Retina (tissue), 1 donor: Measurements from ENCODE around the gene CAPN15.
A peak's percentile ranks its signal among the peaks of the same experiment; 100 is the strongest.

ENCODE experiments used
- DNase-seq: peaks from one replicate; pipeline ENCODE4 v3.0.0-alpha.2; 2016

Gene CAPN15

DNA sequence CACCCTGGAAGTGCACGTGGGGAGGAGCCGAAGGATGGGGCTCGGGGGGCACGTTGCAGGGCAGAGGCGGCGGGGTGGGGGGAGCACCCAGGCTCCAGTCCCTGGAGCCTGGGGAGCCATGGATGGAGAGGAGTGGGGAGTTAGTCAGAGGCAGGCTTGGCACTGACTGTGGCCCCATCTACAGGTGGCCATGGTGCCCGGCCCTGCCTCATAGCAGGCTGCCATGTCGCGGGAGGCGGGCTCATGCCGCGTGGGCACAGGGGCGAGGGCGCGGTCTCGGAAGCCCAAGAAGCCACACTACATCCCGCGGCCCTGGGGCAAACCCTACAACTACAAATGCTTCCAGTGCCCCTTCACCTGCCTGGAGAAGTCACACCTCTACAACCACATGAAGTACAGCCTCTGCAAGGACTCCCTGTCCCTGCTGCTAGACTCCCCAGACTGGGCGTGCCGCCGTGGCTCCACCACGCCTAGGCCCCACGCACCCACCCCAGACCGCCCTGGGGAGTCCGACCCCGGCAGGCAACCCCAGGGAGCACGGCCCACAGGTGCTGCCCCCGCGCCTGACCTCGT is 35.6 kb downstream of the CAPN15 start:
- no peak for DNase-seq

DNA sequence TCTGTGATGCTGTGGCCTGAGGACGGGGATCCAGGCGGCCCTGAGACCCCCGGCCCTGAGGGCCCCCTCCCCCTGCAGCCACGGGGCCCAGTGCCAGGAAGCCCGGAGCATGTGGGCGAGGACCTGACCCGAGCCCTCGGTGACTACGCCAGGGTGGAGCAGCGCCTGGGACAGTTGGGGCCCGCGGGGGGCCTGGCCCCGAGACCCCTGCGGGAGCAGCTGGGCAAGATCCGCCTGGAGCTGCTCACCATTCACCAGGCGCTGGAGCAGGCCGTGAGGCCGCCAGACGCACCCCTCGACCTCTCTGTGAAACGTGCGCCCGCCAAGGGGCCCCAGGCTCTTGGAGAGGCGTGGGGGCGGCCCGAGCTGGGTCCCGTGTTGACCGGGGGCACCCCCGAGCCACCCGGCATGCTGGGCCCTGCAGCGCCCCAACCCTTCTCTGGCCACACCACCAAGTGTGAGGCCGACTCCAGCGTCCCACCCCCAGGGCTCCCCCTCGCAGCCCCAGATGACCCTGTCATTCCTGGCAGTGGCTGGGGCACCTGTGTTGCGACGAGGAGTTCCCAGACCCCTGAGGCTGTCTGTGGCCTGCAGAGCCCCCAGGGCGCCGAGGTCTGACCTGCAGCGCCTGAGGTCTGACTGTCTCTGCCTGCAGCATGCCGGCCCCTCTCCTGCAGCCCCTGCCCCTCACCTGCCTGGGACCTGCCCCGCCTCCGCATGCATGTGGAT is 37.3 kb downstream of the CAPN15 start:
- DNase-seq = no peak

DNA sequence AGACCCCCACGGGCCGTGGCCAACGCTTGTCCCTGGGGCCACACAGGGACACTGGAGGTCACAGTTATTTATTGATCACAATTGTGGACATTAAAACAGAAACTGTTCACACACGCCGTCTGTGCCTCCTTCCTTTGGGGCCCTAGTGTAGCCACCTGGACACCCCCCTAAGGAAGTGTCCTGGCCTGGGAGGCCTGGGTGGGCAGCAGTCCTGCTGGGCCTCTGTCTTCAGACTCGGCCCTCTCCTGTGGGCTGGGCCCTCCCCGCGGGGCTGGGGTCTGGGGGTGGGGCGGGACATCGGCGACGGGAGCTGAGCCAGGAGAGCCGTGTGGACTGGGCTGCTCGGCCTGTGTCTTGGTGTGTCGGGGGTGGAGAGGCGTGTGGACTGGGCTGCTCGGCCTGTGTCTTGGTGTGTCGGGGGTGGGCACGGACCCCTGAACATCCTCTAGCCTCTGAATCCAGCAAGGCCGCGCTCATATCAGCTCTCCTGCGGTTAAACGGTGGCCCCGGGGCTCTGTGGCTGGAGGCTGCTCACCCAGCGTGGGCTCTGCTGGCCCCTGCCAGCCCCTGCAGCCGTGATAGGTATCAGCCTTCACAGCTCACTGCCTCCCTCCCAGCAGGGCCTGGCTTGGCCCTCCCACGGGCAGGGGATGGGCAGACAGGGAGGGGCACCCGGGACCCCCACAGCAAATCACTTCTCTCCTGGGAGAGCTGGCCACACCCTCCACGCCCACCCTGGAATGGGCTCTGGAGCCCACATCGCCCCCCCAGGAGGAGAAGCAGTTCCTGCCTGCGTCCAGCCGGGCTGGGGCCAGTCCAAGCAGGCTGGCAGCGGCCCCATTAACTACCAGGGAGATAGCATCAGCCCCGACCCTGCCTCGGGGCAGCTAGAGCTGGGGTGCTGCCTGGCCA is 38.2 kb downstream of the CAPN15 start:
- peak; percentile 69 for DNase-seq

DNA sequence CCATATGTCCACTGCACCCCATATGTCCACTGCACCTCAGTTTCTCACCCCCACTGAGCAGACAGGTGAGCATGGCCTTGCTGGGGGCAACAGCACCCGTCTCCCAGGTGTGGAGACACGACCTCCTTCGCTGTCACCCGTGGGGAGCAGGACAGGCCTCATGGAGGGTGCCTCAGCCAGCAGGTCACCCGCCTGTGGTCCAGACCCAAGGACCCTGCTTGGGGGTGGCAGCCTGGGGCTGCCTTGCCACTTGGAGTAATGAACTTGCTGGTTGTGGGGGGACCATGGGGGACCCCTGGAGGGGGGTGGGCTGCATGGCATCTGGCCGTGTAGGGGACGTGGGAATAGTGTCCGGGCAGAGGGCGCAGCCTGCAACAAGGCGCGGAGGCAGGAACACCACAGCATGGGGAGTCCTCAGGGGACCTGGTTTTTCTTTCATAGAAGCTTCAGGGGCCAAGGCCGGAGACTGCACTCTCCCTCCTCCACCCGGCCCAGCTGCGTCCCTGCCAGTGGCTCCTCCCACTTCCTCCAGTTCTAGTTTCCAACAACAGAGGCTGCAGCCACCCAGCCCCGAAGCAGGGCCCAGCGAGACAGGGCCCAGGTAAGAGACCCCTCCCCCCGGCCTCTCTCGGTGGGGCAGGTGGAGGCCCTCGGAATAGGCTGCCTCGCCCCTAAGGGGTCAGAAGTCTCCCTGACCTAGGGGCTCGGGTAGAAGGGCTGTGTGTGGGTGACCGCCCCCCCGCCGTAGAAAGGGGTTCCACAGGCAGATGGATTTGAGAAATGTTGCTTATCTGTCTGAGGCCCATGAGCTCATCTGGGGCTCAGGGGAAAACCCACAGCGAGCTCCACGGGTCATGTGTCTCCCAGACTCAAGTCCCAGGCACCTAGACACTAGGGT is 39.2 kb downstream of the CAPN15 start, which contains the start of gene NHLRC4:
NHLRC4 (plus strand) TSS at position 531 of the 898 bp plus-strand sequence. CDS start 1,043 bp downstream, outside the sequence.
- peak; percentile 73 for DNase-seq

DNA sequence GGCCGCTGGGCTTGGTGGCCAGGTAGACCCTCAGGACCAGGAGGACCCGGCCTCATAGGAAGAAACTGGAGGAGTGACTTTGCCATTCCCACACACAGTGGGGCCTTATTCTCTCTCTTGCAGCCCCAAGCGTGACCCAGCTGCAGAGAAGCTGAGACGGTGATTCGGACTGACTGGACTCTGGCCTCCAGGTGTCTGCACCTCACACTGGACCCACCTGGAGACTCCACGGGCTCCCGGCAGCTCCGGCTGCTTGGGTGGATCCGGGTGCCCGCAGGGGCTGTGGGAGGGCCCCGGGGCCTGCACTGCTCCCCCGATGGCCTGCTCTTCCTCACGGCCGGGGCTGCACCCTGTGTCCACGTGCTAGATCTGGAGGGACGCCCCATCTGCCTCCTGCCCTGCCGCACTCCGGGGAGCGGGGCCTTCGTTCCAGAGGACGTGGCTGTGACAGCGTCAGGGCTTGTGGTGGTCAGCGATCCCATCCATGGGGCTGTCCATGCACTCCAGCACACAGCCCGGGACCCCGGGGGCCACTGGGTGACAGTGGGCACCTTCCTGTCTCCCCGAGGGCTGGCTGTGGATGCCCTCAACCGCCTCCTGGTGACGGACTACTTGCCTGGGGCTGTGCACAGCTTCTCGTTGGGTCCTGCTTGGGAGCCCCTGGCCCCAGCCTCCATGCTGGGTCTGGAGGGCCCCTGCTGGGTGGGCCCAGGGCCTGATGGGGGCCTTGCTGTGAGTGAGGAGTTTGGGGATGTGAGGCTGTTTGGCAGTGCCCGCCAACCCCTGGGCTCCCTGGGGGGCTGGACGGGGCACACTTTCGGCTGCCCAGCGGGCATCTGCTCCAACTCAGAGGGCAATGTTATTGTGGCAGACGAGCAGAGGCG is 40.1 kb downstream of the CAPN15 start:
- no peak for DNase-seq

DNA sequence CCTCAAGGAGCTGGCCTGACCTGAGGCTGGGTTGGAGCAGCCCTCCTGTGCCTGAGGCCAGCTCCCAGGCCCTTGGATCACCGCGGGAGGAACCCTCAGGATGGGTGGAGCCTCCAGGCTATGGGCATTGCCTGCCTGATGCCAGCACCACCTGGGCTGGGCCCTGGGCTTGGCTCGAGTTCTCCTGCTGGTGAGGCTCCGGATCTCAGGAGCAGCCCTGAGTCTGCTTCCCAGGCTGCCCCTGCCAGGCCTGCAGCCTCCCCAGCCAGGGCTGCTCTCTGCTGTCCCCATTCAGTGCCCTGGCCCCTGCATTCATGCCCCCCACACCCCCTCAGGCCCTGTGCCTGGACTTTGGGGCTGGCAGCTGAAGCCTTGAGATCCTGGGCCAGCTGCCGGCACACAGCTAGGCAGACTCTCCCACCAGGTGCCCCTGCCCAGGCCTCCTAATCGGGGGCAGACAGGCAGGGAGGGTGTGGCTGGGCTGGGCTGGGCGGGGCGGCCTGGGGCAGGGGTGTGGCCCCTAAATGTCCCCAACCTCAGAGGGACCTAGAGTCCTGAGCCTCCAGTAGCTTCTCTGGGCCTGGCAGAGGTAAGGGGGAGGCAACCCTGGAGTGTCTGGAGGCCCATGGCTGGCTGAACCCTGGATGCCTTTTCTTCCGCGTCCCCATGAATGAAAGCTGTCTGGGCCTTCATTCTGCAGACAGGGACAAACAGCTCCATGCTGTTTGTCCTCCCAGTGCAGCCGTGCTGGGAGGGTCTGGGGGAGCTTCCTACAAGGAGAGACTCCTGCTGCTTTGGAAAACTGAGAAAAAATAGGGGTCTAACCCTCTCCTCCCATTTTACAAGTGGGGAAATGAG is 41.1 kb downstream of the CAPN15 start:
- no peak for DNase-seq

DNA sequence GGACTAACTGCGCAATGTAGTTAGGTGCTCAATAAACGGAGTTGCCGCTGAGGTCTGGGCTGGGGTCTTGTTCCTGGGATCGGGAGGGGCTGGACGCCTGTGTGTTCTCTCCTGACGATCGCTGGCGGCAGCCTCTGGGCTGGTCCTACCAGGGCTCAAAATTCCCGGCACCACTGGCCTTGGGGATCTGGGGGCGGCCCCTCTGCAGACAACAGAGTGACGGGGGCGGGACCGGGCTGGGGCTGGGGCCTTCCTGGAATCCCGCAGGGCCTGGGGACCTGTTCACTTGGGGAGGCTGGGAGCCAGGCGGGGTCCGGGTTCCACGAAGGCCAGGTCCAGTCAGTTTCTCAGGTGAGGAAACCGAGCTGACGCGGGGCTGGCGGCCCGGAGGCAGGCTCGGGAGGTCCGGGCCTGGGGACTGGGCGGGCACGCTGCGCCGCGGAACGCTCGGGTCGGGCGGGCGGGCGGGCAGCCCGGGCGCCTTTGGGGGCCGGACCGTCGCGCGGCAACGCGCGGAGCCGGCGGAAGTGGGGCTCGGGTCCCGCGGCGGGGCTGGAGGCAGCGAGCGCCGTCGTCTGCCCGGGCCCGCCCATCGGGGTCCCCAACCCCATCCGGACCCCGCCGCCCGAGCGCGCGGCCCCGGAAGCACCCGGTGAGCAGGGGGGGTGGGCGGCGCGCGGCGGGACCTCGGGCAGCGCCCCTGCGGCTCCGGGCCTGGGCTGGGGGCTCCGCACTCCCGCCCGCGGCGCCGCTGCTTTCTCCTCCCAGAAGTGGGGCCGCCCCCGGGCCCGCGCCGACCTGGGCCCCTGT is 42.1 kb downstream of the CAPN15 start, which contains the start of gene PIGQ:
PIGQ (plus strand) TSS at position 524 of the 810 bp plus-strand sequence. CDS start 4,107 bp downstream, outside the sequence.
- DNase-seq = peak; percentile 71

DNA sequence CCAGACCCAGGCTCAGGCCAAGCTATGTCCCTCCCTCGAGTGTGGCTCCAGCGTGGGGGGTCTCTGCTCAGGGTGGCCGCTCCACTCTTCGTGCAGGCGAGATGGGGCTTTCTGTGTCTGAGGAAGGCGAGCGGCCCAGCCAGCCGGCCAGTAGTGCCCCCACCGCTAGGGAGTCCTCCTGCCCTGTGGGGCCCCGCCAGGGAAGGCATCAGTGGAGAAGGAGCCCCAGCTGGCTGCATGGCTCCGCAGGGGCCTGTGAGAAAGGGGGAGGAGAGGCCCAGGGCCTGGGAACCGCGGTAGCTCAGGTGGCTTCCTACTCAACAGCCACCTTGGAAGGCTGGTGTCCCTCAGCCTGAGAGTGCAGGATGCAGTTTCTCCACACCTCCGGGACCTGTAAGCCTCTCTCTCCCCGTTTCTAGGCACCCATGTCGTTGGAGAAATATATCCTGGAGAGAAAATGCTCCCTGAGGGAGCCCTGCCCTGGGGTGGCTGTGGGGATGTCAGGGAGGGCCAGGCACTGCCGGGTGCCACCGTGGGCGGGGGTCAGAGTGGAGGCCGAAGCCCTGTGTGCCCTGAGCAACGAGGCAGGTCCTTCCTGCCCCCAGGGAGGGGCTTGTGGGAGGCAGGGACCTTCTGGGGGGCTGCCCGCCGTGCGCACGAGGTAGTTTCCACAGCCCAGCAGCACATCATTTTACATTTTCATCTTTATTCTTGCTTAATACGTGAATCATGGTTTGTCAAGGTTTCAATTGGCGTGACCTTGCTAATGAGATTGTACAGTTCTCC is 45.5 kb downstream of the CAPN15 start:
- DNase-seq = no peak

DNA sequence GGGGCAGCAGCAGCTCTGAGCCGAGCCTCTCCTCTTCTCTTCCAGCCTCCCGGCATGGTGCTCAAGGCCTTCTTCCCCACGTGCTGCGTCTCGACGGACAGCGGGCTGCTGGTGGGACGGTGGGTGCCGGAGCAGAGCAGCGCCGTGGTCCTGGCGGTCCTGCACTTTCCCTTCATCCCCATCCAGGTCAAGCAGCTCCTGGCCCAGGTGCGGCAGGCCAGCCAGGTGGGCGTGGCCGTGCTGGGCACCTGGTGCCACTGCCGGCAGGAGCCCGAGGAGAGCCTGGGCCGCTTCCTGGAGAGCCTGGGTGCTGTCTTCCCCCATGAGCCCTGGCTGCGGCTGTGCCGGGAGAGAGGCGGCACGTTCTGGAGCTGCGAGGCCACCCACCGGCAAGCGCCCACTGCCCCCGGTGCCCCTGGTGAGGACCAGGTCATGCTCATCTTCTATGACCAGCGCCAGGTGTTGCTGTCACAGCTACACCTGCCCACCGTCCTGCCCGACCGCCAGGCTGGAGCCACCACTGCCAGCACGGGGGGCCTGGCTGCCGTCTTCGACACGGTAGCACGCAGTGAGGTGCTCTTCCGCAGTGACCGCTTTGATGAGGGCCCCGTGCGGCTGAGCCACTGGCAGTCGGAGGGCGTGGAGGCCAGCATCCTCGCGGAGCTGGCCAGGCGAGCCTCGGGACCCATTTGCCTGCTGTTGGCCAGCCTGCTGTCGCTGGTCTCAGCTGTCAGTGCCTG is 46.7 kb downstream of the CAPN15 start:
- no peak for DNase-seq

DNA sequence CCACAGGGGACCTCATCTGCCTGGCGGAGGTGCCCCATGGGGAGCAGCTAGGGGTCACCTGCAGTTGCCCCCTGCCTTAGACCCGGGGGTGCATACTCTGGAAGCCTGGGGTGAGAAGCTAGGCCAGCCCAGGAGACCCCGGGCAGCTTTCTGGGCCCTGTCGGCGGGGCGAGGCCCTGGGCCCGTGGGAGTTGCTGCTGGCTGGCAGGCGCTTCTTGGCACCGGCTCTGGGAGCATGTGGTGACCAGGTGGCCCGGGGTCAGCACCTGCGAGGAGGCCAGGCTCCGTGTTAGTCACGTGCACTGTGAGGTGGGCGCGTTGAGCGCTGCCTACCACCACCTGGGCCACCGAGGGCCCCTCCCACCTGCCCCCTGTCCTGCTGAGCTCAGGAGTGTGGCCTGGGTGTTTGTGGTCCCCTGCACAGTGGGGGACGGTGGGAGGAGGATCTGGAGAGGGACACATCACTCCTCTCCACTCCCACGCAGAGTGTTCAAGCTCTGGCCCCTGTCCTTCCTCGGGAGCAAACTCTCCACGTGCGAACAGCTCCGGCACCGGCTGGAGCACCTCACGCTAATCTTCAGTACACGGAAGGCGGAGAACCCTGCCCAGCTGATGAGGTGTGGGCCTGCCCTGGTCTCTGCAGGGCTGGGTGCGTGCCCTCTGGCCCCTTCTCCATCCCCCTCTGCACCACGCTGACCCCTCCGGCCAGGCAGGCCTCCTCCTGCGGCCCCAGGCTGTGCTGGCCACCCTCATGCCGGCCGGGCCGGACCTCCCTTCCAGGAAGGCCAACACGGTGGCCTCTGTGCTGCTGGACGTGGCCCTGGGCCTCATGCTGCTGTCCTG is 48.1 kb downstream of the CAPN15 start:
- no peak for DNase-seq

DNA sequence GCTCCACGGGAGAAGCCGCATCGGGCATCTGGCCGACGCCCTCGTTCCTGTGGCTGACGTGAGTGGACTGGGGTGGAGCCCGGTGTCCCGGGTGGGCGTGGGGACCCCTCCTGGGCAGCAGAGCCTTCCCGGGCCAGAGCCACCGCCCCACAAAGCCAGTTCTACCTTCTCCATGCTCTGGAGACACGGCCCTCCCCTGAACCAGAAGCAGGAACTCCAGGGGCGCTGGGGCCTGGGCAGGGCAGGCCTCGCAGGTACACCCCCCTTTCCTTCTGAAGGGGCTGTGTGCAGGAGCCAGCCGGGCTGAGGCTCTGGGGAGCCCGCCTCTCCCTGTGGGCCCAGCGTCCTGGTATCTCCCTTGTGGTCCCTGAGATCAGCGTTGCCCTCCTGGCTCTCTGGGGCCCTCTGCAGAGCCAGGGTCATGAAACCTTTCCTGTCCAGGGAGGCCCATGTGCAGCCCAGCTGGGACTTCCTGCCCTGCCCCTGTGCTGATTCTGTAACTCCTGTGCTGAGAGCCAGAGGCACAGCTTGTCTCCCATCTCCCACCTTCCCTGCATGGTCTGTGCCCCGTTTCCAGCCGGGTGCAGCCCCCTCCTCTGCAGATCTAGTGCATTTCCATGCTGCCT is 48.8 kb downstream of the CAPN15 start:
- no peak for DNase-seq

DNA sequence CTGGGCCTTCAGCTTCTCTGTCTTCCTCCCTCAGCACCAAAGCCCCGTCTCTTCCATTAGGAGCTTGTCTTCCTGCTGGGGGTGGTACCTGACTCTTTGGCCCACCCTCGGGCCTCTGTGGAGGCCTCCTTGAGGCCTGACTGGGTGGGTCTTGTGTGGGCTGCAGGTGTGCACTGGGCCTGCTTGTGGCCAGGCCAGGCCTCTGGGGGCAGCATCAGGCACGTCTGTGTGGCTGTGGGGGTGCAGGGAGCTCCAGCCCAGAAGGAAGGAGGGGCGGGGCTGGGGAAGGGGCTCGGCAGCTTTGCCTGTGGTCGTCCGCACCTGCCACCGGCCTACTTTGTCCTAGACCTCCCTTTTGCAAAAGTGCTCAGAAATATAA is 49.3 kb downstream of the CAPN15 start:
- DNase-seq = no peak

DNA sequence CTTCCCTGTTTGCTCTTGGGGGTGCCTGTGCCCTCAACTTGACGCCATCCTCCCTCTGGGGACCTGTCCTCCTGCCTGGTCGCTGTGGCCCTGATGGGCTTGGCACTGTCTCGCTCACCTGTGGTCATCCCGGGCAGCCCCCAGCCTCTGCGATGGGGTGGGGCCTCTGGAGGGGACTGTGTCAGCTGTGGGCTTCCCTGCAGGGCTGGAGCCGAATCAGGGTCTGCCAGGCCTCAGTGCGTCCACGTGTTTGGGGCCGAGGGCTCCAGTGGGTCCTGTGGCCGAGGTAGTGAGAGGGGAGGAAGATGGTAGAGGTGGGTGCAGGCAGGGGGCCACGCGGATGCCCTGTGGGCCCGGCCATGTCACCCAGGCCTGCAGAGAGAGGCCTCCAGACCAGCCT is 50.3 kb downstream of the CAPN15 start:
- no peak for DNase-seq

DNA sequence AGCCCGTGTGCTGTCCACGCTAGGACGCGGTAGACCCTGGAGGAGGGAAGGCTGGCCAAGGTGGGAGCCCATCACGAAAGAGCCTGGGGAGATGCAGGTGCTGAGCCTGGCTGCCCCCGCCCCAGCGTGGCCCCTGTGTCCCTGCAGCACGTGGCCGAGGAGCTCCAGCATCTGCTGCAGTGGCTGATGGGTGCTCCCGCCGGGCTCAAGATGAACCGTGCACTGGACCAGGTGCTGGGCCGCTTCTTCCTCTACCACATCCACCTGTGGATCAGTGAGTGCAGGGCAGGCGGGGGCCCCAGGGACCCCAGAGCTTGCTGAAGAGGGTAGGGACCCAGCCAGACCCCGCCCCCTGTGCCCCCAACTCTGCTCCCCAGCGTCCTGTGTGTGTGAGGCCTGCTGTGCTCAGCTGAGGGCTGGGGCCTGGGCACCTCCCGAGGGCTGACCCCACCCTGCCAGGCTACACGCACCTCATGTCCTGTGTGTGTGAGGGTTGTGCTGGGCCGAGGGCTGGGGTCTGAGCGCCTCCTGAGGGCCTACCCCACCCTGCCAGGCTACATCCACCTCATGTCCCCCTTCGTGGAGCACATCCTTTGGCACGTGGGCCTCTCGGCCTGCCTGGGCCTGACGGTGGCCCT is 50.8 kb downstream of the CAPN15 start:
- DNase-seq = no peak

DNA sequence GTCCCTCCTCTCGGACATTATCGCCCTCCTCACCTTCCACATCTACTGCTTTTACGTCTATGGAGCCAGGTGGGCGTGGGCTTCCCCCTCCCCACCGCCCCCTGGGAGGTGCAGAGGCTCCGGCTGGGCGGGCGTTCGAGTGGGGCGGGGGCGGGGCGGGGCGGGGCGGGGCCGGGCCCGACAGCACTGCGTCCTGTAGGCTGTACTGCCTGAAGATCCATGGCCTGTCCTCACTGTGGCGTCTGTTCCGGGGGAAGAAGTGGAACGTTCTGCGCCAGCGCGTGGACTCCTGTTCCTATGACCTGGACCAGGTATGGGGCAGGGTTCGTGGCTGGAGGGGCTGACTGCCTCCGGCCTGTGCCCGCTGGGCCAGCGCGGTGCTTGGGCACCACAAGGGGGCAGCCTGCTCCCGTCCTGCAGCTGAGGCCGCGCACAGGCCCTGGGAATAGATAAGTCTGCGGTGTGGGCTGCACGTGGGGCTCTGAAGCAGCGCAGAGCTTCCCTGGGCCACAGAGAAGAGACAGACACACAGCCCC is 51.4 kb downstream of the CAPN15 start:
- DNase-seq = peak; percentile 55
